HCT116 (cell line): ENCODE results near the gene ALLC.

Source experiments
- CEBPB ChIP-seq: IDR thresholded peaks from 2 replicates; pipeline ENCODE4 v1.6.1; 2012; ENCODE audit warnings: low read depth
- EGR1 ChIP-seq: IDR thresholded peaks from 2 replicates; pipeline ENCODE4 v1.6.1; 2012; ENCODE audit warnings: low read depth
- EZH2 ChIP-seq: fragments of 200-600 bp; sonication (generic); IDR thresholded peaks from 2 replicates; pipeline ENCODE4 v1.6.1; 2017; ENCODE audit warnings: antibody characterized with exemption, mixed run types
- EZH2phosphoT487 ChIP-seq: fragments of 200-600 bp; IDR thresholded peaks from 2 replicates; pipeline ENCODE4 v1.6.1; 2018; ENCODE audit warnings: antibody characterized with exemption, borderline replicate concordance
- POLR2A ChIP-seq: IDR thresholded peaks from 2 replicates; pipeline ENCODE4 v1.7.0; 2011; ENCODE audit warnings: borderline replicate concordance; ENCODE audit not compliant: insufficient read depth, insufficient read length; ENCODE audit errors: extremely low read depth
- POLR2AphosphoS5 ChIP-seq: IDR thresholded peaks from 2 replicates; pipeline ENCODE4 v1.6.1; 2011; ENCODE audit warnings: mild to moderate bottlenecking, low read depth, low read length, moderate library complexity
- SIN3A ChIP-seq: IDR thresholded peaks from 2 replicates; pipeline ENCODE4 v1.6.1; 2012; ENCODE audit warnings: low read depth
- YY1 ChIP-seq: IDR thresholded peaks from 2 replicates; pipeline ENCODE4 v1.6.1; 2011; ENCODE audit warnings: low read length, low read depth, moderate library complexity, mild to moderate bottlenecking; ENCODE audit not compliant: insufficient replicate concordance; ENCODE audit errors: extremely low read depth
- TF ChIP-seq, protein P1 (sequence below): IDR thresholded peaks from 2 replicates; pipeline ENCODE4 v1.6.1; 2011; ENCODE audit warnings: mild to moderate bottlenecking, low read length, moderate library complexity; ENCODE audit not compliant: insufficient replicate concordance; ENCODE audit errors: extremely low read depth
- TF ChIP-seq, protein P2 (sequence below), 3 experiments: fragments of 200-600 bp in 1 of 3; sonication (generic) in 1 of 3; IDR thresholded peaks in 2 of 3; conservative IDR thresholded peaks in 1 of 3; 2 replicates each; pipeline ENCODE4 v1.5.1; 2012 to 2017; ENCODE audit warnings: low read depth in 2 of 3, low read length in 2 of 3, antibody characterized with exemption in 1 of 3, borderline replicate concordance in 1 of 3, control low read depth in 1 of 3, mild to moderate bottlenecking in 1 of 3, mixed read lengths in 1 of 3, mixed run types in 1 of 3, moderate library complexity in 1 of 3; ENCODE audit not compliant: insufficient read depth in 1 of 3
- TF ChIP-seq, protein P3 (sequence below): IDR thresholded peaks from 2 replicates; pipeline ENCODE4 v1.6.1; 2012
- TF ChIP-seq, protein P4 (sequence below): IDR thresholded peaks from 2 replicates; pipeline ENCODE4 v1.6.1; 2012; ENCODE audit warnings: low read depth

DNA sequence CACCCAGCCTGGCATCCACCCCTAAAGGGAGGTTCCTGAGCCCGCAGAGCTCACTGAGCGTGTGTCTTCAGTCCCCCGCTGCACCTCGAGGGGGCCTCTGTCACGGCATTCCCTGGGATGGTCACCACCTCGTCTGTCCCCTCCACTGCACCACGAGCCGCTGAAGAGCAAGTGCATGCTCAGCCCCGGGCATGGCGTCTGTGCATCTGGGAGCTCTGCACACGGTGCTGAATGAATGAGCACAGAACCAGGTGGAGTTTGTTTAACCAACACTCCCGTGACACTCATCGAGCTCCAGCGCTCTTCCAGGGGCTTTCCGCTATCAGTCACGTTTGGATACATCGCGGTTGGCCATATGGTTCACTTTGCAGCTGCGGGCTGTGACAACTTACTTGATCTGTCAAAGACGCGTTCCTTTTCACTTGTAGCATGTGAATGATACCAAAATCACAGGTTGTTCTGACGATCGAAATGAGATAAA is 9.2 kb downstream of the ALLC start:
- TF ChIP-seq, protein P1, sequence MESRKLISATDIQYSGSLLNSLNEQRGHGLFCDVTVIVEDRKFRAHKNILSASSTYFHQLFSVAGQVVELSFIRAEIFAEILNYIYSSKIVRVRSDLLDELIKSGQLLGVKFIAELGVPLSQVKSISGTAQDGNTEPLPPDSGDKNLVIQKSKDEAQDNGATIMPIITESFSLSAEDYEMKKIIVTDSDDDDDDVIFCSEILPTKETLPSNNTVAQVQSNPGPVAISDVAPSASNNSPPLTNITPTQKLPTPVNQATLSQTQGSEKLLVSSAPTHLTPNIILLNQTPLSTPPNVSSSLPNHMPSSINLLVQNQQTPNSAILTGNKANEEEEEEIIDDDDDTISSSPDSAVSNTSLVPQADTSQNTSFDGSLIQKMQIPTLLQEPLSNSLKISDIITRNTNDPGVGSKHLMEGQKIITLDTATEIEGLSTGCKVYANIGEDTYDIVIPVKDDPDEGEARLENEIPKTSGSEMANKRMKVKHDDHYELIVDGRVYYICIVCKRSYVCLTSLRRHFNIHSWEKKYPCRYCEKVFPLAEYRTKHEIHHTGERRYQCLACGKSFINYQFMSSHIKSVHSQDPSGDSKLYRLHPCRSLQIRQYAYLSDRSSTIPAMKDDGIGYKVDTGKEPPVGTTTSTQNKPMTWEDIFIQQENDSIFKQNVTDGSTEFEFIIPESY = no peak
- TF ChIP-seq, protein P2, sequence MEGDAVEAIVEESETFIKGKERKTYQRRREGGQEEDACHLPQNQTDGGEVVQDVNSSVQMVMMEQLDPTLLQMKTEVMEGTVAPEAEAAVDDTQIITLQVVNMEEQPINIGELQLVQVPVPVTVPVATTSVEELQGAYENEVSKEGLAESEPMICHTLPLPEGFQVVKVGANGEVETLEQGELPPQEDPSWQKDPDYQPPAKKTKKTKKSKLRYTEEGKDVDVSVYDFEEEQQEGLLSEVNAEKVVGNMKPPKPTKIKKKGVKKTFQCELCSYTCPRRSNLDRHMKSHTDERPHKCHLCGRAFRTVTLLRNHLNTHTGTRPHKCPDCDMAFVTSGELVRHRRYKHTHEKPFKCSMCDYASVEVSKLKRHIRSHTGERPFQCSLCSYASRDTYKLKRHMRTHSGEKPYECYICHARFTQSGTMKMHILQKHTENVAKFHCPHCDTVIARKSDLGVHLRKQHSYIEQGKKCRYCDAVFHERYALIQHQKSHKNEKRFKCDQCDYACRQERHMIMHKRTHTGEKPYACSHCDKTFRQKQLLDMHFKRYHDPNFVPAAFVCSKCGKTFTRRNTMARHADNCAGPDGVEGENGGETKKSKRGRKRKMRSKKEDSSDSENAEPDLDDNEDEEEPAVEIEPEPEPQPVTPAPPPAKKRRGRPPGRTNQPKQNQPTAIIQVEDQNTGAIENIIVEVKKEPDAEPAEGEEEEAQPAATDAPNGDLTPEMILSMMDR (IDR thresholded peaks at IDR 0.05 in 2 of 3, conservative IDR thresholded peaks at IDR 0.05 in 1 of 3; ENCODE audit: borderline replicate concordance in 1 of 3, insufficient read depth in 1 of 3, low read depth in 2 of 3, low read length in 2 of 3) = no peak
- TF ChIP-seq CEBPB (no peak), POLR2A (no peak), YY1 (no peak), EZH2 (no peak), EZH2phosphoT487 (no peak), EGR1 (no peak), SIN3A (no peak), POLR2AphosphoS5 (no peak)
- TF ChIP-seq, protein P3, sequence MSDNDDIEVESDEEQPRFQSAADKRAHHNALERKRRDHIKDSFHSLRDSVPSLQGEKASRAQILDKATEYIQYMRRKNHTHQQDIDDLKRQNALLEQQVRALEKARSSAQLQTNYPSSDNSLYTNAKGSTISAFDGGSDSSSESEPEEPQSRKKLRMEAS = no peak
- TF ChIP-seq, protein P4, sequence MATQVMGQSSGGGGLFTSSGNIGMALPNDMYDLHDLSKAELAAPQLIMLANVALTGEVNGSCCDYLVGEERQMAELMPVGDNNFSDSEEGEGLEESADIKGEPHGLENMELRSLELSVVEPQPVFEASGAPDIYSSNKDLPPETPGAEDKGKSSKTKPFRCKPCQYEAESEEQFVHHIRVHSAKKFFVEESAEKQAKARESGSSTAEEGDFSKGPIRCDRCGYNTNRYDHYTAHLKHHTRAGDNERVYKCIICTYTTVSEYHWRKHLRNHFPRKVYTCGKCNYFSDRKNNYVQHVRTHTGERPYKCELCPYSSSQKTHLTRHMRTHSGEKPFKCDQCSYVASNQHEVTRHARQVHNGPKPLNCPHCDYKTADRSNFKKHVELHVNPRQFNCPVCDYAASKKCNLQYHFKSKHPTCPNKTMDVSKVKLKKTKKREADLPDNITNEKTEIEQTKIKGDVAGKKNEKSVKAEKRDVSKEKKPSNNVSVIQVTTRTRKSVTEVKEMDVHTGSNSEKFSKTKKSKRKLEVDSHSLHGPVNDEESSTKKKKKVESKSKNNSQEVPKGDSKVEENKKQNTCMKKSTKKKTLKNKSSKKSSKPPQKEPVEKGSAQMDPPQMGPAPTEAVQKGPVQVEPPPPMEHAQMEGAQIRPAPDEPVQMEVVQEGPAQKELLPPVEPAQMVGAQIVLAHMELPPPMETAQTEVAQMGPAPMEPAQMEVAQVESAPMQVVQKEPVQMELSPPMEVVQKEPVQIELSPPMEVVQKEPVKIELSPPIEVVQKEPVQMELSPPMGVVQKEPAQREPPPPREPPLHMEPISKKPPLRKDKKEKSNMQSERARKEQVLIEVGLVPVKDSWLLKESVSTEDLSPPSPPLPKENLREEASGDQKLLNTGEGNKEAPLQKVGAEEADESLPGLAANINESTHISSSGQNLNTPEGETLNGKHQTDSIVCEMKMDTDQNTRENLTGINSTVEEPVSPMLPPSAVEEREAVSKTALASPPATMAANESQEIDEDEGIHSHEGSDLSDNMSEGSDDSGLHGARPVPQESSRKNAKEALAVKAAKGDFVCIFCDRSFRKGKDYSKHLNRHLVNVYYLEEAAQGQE = no peak
